Superior temporal gyrus (tissue), 1 donor: ENCODE results near the gene AEBP1.
A peak's percentile ranks its signal among the peaks of the same experiment; 100 is the strongest.
"Not testable (repeated sequence)": the region's sequence is repeated elsewhere in the genome, so short reads cannot be mapped to it uniquely, and the experiment has no call there.

Source experiments
- DNase-seq: peaks from one replicate; pipeline ENCODE4 v3.0.0-alpha.2; 2016; ENCODE audit errors: extremely low spot score

The AEBP1 gene

DNA sequence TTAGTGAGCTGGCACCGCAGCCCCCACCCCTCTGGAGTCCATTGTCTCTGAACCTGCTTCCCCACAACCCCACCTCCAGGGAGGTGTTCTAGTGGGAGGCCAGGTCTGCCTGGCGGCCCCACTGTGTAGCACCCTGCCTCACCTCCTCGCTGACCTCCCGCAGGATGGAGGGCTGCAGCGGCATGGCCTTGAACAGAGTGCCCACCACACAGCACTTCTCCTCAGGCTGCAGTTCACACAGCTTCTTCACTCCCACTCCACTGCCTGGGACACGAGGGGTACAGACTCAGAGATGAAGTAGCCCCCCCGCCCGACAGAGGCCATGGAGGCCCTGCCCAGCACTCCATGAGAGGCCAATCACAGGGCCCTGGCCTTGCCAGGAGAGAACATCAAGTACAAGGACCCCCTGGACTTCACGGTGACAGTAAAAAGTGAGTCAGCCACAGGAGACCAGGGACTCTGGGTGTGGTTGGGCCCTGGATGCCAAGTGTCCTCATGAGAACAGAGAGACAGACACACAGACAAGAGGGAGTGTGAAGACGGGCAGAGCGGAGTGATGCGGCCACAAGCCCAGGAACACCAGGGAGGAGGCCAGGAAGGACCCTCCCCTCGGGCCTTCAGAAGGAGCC is 13.8 kb downstream of the AEBP1 start:
- no peak for DNase-seq

DNA sequence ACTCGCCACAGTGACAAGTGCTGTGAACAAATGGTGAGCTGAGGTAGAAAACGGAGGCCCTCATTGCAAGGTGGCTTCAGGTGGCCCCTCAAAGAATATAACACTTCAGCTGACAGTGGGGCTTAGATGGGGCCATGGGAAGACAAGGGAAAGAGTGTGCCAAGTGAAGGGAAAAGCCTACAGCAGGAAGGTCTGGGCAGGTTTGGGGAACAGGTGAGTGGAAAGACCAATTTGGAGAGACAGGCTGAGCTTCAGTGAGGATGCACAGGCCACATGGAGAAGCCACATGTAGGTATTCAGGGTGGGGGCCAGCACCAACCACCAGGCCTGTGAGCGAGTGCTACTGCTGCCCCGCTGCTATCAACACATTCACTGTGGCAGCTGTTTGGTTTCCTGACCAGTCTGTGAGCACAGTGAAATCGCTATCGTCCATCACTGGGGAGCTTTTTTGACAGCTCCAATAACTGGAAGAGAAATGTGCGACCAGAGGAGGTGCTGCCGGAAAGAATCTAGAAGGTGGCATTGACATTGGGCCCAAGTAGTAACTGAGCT is 15.8 kb downstream of the AEBP1 start:
- no peak for DNase-seq

- no peak for DNase-seq
These were observed 16.2 kb downstream of the AEBP1 start for GRCh38 chr7:44120395-44120794.

GRCh38 chr7:44121761-44122420 is 17.7 kb downstream of the AEBP1 start:
- no peak for DNase-seq

- no peak for DNase-seq
These were observed 18.4 kb downstream of the AEBP1 start for GRCh38 chr7:44122529-44122928.

DNA sequence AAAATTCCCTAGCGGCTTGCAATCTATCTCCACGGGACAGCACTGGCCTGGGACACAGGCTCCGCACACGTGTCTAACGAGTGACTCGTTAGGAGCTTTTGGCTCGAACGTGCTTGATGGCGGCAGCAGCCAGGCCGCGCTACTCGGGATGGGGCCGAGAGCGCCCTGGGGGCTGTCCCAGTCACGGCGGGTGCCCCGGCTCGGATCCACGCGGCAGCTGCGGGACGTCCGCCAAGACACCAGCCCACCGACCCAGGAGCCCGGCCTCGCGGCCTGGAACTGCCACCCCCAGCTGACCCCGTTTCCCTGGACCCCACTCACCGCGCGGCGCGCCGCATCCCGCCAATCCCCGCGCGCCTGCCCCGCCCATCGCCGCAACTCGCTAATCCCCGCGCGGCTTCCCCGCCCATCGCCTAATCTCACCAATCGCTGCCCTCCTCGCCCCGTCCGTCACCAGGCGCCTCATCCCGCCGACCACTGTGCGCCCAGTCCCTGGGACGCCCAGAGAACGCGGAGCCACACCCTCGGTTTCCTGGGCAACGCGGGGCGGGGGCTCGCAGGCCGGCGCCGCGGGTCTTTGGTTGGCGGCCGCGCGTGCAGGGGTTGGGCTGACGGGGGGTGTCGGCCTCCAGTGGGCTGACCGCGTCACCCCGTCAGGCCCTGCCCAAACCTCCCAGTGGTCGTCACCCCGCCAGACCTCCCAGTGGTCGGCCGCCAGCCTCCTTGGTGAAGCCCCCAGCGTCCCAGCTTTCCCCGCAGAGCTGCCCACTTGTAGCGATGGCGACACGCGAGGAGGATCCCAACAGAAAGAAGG is 19.3 kb downstream of the AEBP1 start, which contains the start of gene POLD2:
POLD2 (minus strand) TSS at position 359 of the 814 bp plus-strand sequence. CDS start 1,495 bp downstream, outside the sequence.
- DNase-seq: peak; percentile 96

GRCh38 chr7:44124822-44125202 is 20.7 kb downstream of the AEBP1 start:
- no peak for DNase-seq

DNA sequence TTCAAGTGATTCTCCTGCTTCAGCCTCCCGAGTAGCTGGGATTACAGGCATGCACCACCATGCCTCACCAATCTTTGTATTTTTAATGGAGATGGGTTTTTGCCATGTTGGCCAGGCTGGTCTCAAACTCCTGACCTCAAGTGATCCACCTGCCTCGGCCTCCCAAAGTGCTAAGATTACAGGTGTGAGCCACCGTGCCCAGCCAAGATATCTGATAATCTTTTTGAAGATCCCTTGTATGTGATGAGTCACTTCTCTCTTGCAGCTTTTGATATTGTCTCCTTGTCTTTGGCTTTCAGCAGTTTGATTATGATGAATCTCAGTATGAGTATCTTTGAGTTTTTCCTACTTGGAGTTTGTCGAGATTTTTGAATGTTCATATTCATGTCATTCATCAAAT is 22.4 kb downstream of the AEBP1 start:
- DNase-seq: not testable (repeated sequence)

DNA sequence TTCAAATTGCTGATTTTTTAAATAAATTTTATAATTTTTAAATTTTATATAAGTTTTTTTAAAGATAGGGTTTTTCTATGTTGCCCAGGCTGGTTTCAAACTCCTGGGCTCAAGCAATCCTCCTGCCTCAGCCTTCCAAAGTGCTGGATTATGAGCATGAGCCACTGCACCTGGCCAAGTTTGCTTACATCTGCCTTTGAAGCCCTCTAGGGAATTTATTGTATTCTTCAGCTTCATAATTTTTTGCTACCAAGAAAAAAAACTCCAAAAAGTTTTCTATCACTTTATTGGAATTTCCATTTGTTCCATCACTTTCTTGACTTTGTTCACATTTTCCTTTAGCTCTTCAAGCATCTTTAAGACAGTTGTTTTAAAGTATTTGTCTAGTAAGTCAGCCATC is 23.0 kb downstream of the AEBP1 start:
- no peak for DNase-seq

GRCh38 chr7:44128721-44129582 is 24.8 kb downstream of the AEBP1 start:
- no peak for DNase-seq

DNA sequence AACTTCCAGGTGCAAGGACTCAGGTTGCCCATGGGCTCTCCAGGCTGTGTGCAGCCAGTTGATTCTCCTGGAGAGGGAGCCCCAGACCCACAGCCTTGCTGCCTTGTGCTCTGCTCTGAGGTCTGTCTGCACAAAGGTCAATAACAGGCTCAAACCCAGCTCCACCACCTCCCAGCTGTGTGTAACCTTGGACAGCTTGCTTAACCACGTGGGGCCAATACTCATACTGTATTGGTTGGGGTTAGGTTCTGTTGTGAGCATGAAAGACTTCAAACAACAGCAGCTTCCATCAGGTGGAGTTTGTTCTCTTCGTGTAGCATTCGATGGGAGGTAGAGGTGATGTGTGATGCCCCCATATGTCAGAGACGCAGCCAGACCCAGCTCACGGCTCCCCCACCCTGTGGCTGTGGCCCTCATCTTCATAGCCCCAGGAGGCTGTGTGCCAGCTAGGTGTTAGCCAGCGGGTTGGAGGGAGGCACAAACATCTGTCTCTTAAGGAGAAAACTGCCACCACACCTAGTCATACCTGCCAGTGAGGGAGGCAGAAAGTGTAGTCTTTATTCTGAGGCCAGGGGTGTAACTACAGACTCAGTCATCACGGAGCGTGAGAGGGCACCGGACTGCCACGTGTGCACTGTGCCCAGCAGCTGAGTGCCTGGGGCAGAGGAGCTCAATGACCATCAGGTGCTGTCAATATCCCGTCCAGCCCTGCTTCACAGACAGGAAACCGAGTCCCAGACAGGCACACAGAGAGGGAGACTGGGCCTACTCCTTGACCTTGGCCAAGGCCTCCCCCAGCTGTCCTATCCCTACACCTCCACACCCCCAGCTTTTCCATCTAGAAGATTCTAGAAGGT is 27.3 kb downstream of the AEBP1 start:
- DNase-seq: no peak

- DNase-seq: no peak
These were observed 27.9 kb downstream of the AEBP1 start for GRCh38 chr7:44132039-44132438.

- no peak for DNase-seq
These were observed 29.1 kb downstream of the AEBP1 start for GRCh38 chr7:44133295-44133694.

DNA sequence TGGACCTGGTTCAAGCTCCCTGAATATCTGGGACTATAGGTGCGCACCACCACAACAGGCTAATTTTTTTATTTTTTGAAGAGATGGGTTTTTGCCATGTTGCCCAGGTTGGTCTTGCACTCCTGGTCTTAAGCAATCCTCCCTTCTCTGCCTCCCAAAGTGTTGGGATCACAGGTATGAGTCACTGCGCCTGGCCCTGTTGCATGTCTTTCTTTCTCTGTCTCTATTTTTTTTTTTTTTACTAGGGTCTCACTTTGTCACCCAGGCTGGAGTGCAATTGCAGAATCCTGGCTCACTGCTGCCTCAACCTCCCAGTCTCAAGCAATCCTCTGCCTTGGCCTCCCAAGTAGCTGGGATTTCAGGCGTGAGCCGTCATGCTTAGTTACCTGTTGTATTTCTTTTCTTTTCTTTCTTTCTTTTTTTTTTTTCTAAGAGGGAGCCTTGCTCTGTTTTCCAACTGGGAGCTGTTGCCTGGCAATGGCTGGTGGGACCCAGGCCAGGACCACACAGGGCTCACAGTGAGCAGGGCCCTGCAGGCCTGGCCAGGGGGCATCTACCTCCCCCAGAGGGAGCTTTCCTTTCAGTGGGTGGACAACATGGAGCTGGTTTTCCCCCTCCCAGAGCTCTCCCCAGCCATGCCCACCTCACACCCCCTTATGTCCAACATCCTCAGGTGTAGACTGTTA is 30.9 kb downstream of the AEBP1 start:
- no peak for DNase-seq

DNA sequence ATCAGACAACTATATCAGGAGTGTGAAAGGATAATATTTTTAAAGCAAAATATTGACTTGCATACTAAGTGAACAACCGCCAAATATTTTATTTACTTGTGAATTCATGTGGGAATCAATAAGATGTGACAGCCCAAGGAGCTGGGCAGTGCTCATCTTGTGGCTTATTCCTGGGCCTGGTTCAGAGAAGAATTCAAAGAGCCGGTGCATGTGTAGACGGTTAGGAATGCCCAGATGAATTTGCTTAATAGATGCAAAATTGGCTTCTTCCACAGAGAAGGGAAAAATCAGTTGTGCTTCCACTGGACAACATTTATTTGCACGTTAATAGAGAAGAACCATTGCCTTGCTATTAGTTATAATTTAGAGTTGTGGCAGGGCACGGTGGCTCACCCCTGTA is 32.6 kb downstream of the AEBP1 start:
- DNase-seq: no peak

DNA sequence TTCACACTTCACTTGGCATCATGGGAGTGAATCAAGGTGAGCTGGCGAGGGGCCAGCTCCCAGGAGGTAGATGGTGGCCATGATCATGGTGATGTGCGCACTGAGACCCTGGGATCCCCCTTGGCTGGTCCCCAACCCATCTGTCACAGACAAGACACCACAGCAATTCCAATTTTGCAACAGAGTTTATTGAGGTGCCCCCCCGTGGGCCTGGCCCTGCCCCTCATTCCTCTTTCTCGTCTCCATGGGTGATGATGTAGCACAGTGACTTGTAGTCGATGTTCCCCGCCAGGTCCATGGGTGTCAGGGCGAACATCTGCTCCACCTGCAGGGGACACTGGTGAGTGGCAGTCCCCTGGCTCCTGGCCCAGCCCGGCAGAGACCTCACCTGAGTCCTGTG is 34.6 kb downstream of the AEBP1 start:
- no peak for DNase-seq

DNA sequence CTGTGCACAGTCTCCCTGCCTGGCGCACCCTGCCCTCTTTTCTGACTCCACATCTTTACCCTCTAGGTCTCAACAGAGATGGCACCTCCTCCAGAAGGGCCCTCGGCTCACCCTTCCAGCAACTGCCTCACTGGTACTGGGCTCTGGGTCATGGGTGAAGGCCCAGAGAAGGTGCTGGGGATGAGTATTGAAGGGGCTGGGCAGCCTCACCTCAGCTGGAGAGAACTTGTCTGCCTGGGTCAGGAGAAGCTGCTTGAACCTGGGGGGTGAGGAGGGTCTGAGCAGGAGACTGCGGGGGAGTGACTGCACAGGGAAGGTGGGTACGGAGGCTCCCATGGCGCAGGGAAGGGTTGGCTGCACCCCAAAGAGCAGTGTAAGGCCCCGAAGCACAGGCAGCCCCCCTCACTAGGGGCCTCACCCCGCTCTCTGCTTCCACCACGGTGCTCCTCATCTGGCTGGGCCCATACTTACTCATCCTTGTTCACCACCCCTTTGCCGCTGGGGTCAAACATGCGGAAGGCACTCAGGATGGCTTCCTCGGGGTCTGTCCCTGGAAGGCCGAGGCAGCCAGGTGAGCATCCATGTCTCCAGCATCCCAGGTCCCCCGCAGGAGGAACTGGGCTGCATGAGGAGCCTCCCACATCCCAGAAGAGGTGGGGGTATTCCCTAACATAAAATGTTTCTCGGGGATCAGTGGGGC is 35.3 kb downstream of the AEBP1 start:
- DNase-seq: no peak

GRCh38 chr7:44140341-44140740 is 36.2 kb downstream of the AEBP1 start:
- no peak for DNase-seq

GRCh38 chr7:44141221-44141850 is 37.2 kb downstream of the AEBP1 start, which contains the start of gene MYL7:
Gene MYL7, minus strand, starts transcription at chr7:44141332. Its CDS starts 27 bp downstream, at chr7:44141305.
- no peak for DNase-seq
